Stimulated activated CD8-positive, alpha-beta memory T cell treated with anti-CD3 and anti-CD28 coated beads, Interleukin-4, amount 100 ng/mL, for 4 hours (primary cell): ENCODE data around the gene MYOM1.
"Not testable (repeated sequence)": the region's sequence is repeated elsewhere in the genome, so short reads cannot be mapped to it uniquely, and the experiment has no call there.

ENCODE experiments used
- DNase-seq, 2 donors: peaks; one replicate each; pipeline ENCODE4 v3.0.0-alpha.2; 2020; ENCODE audit warnings: low read depth in 2 of 2, low spot score in 1 of 2

MYOM1 gene

GRCh38 chr18:3040173-3040572, 179.6 kb downstream of the MYOM1 start:
- DNase-seq, result no peak

- DNase-seq, result no peak
Measured at GRCh38 chr18:3037423-3037915, 182.3 kb downstream of the MYOM1 start.

- DNase-seq, result no peak
Measured at GRCh38 chr18:3036108-3036507, 183.7 kb downstream of the MYOM1 start.

- no peak for DNase-seq
Measured at GRCh38 chr18:3035635-3036034, 184.1 kb downstream of the MYOM1 start.

GRCh38 chr18:3032721-3033120, 187.0 kb downstream of the MYOM1 start:
- no peak for DNase-seq

GRCh38 chr18:3029215-3029952, 190.4 kb downstream of the MYOM1 start:
- no peak for DNase-seq

- not testable (repeated sequence) for DNase-seq
Measured at GRCh38 chr18:3028115-3028514, 191.7 kb downstream of the MYOM1 start.

GRCh38 chr18:3027370-3027891, 192.3 kb downstream of the MYOM1 start:
- no peak for DNase-seq

- no peak for DNase-seq
Measured at GRCh38 chr18:3025544-3025943, 194.2 kb downstream of the MYOM1 start.

GRCh38 chr18:3023603-3024002, 196.2 kb downstream of the MYOM1 start:
- not testable (repeated sequence) for DNase-seq
